Thyroid gland (tissue), 4 donors: ENCODE data around the gene SCYL1.

ENCODE experiments used
- POLR2A ChIP-seq, 2 donors: fragments of 450-650 bp; IDR thresholded peaks; one replicate each; pipeline ENCODE4 v1.6.1; 2017; ENCODE audit warnings: antibody characterized with exemption in 2 of 2, mild to moderate bottlenecking in 2 of 2, moderate library complexity in 1 of 2
- TF ChIP-seq, protein P1 (sequence below), 6 experiments: fragments of 200-600 bp in 3 of 6; fragments of 450-650 bp in 3 of 6; sonication (generic) in 3 of 6; IDR thresholded peaks; one replicate each; pipeline ENCODE4 v1.5.1; 2016 to 2019; ENCODE audit warnings: antibody characterized with exemption in 6 of 6, mild to moderate bottlenecking in 2 of 6, inconsistent platforms in 1 of 6, moderate library complexity in 1 of 6

DNA sequence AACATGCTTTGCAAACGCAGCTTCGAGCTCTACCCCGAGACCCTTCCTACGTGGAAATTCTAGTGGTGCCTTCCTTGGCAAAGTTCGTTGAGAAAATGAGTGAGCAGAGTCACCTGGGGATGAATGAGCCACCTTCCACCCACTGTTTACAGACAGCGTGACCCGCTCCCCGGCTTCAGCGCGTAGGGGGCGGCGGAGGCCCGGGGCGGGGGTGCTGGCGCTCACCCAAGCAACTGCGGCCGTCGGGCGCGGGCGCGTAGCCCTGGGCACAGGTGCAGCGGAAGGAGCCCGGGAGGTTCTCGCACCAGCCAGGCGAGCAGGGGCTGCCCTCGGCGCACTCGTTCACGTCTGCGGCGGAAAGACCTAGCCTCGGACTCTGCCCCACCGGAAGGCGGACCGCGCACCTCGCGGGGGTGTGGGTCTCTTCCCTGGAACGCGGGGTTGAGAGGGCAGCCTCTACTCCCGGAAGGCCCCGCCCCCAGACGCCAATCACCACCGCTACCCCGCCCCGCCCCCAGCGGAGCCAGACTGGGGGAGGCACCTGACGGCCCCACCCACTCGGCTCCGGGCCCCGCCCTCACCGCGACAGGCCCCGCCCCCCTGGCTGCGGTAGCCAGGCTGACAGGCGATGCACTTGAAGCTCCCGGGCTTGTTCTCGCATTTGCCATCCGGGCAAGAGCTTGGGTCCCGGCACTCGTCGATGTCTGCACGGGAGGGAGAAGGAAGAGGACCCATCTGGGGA is 21.5 kb downstream of the SCYL1 start:
- TF ChIP-seq, protein P1, sequence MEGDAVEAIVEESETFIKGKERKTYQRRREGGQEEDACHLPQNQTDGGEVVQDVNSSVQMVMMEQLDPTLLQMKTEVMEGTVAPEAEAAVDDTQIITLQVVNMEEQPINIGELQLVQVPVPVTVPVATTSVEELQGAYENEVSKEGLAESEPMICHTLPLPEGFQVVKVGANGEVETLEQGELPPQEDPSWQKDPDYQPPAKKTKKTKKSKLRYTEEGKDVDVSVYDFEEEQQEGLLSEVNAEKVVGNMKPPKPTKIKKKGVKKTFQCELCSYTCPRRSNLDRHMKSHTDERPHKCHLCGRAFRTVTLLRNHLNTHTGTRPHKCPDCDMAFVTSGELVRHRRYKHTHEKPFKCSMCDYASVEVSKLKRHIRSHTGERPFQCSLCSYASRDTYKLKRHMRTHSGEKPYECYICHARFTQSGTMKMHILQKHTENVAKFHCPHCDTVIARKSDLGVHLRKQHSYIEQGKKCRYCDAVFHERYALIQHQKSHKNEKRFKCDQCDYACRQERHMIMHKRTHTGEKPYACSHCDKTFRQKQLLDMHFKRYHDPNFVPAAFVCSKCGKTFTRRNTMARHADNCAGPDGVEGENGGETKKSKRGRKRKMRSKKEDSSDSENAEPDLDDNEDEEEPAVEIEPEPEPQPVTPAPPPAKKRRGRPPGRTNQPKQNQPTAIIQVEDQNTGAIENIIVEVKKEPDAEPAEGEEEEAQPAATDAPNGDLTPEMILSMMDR (IDR thresholded peaks at IDR 0.05): no peak
- no peak for TF ChIP-seq POLR2A (IDR thresholded peaks at IDR 0.05)
